ENCODE data around the gene KIF6.

Gene KIF6

GRCh38 chr6:39281312-39281980 lies 443.8 kb downstream of the KIF6 start:
- H3K27me3 ChIP-seq (ENCODE audit: insufficient read depth, low read length, poor library complexity): peaks cover 3% of the 10 kb centered on the region
- H2AFZ ChIP-seq (ENCODE audit: low read depth, low read length): no peak overlapping the region
- no peaks in the 10 kb centered on the region for H3K9me3 ChIP-seq (ENCODE audit: insufficient read depth, low read length, severe bottlenecking)
- H3K4me3 ChIP-seq (ENCODE audit: low read depth in 1 of 2, low read length in 2 of 2): no peak overlapping the region
- no peaks in the 10 kb centered on the region for H3K4me1 ChIP-seq (ENCODE audit: insufficient read depth, low read length)
- no peaks in the 10 kb centered on the region for H3K36me3 ChIP-seq (ENCODE audit: insufficient read depth, low read length)
- no peak overlapping the region for H3K4me2 ChIP-seq (ENCODE audit: insufficient read depth, low read length)
- no peak for ATAC-seq (ENCODE audit: insufficient read depth, low read depth)
- no peak overlapping the region for H3K9ac ChIP-seq (ENCODE audit: low read depth, low read length)
- TF ChIP-seq CTCF (IDR thresholded peaks at IDR 0.05; ENCODE audit: borderline replicate concordance, extremely low read depth, low read length, poor library complexity, severe bottlenecking): no peak
- no peak for TF ChIP-seq EZH2 (IDR thresholded peaks at IDR 0.05; ENCODE audit: borderline replicate concordance, low read depth, low read length, severe bottlenecking)
- no peaks in the 10 kb centered on the region for H3K79me2 ChIP-seq (ENCODE audit: insufficient read depth, low read length)
- DNase-seq: no peak
- no peaks in the 10 kb centered on the region; the same call in 1 of the 2 replicates for H4K20me1 ChIP-seq (ENCODE audit: insufficient read depth, low read length)
- H3K27ac ChIP-seq (ENCODE audit: low read length): no peak overlapping the region

GRCh38 chr6:39280247-39280731 lies 444.9 kb downstream of the KIF6 start:
- Histone ChIP-seq H3K27ac (ENCODE audit: low read length) (no peak overlapping the region), H3K4me2 (ENCODE audit: insufficient read depth, low read length) (no peak overlapping the region), H2AFZ (ENCODE audit: low read depth, low read length) (no peak overlapping the region), H3K4me1 (ENCODE audit: insufficient read depth, low read length) (no peaks in the 10 kb centered on the region), H3K79me2 (ENCODE audit: insufficient read depth, low read length) (no peaks in the 10 kb centered on the region), H4K20me1 (ENCODE audit: insufficient read depth, low read length) (no peaks in the 10 kb centered on the region; the same call in 1 of the 2 replicates), H3K27me3 (ENCODE audit: insufficient read depth, low read length, poor library complexity) (peaks cover 3% of the 10 kb centered on the region), H3K9me3 (ENCODE audit: insufficient read depth, low read length, severe bottlenecking) (no peaks in the 10 kb centered on the region), H3K36me3 (ENCODE audit: insufficient read depth, low read length) (no peaks in the 10 kb centered on the region), H3K4me3 (ENCODE audit: low read depth in 1 of 2, low read length in 2 of 2) (no peak overlapping the region), H3K9ac (ENCODE audit: low read depth, low read length) (no peak overlapping the region)
- ATAC-seq (ENCODE audit: insufficient read depth, low read depth): no peak
- TF ChIP-seq CTCF (IDR thresholded peaks at IDR 0.05; ENCODE audit: borderline replicate concordance, extremely low read depth, low read length, poor library complexity, severe bottlenecking) (no peak), EZH2 (IDR thresholded peaks at IDR 0.05; ENCODE audit: borderline replicate concordance, low read depth, low read length, severe bottlenecking) (no peak)
- no peak for DNase-seq
